ENCODE measurements around the gene IQCN. TPM values are rescaled to one million over a fixed set of nuclear protein-coding genes. Genes with fewer than 3 reads are reported as not detected.
A peak's percentile ranks its signal among the peaks of the same experiment; 100 is the strongest.

Gene IQCN
- total and polyA plus RNA-seq, 10 of the 15 experiments (the other 5 are each of a cell fraction or from before 2014, with no cell fraction given): 0.01 to 0.54 (median 0.23) TPM; not detected in 3

Small RNAs within 50 kb of the gene (microRNA-seq; reads per million reads assigned to microRNA genes)
- gene MIR3188: 10.0 reads per million, percentile 44 among the genes with 10 or more reads in this experiment

Small RNAs within 50 kb of the gene (small RNA-seq; reads per million reads assigned to genes)
- gene MIR3188: 0.90 reads per million, percentile 28 among the genes with 10 or more reads in this experiment
- gene RPL39P38: not detected

Other genes starting within 250 kb of the IQCN start
Only the 7 nearest of the 15 such genes appear.
- gene IFI30, start 100.6 kb downstream of the IQCN start, total RNA-seq (2014; rRNA removed): 747 and 845 TPM in 2 replicates
- 221 and 225 TPM in 2 replicates for gene IFI30, start 100.6 kb downstream of the IQCN start, total RNA-seq (2014; rRNA removed; fragmentation: Illumina TruSeq; extraction: Trizol)
- 301 and 314 TPM in 2 replicates for gene IFI30, start 100.6 kb downstream of the IQCN start, total RNA-seq (2021)
- 232 and 365 TPM in 2 replicates for gene IFI30, start 100.6 kb downstream of the IQCN start, polyA plus RNA-seq (2011; rRNA removed)
- gene IFI30, start 100.6 kb downstream of the IQCN start, polyA plus RNA-seq (2014; fragmentation: Illumina TruSeq; extraction: Trizol): 147 and 257 TPM in 2 replicates
- gene IFI30, start 100.6 kb downstream of the IQCN start, polyA plus RNA-seq (2014; fragmentation: Nextera tagmentation; extraction: Ambion mirVana): 1,000 to 10,000 TPM; 1,054 to 1,112 TPM
- gene IFI30, start 100.6 kb downstream of the IQCN start, polyA plus RNA-seq (2014; rRNA removed): 492 and 678 TPM in 2 replicates
- gene IFI30, start 100.6 kb downstream of the IQCN start, polyA plus RNA-seq (2016; fragmentation: Nextera tagmentation; extraction: Ambion mirVana): 100 to 1,000 TPM; 445 to 456 TPM
- 26.7 and 32.0 TPM in 2 replicates for gene MPV17L2, start 81.2 kb downstream of the IQCN start, total RNA-seq (2014; rRNA removed)
- gene MPV17L2, start 81.2 kb downstream of the IQCN start, total RNA-seq (2014; rRNA removed; fragmentation: Illumina TruSeq; extraction: Trizol): 13.6 and 15.4 TPM in 2 replicates
- 17.9 and 19.9 TPM in 2 replicates for gene MPV17L2, start 81.2 kb downstream of the IQCN start, total RNA-seq (2021)
- gene MPV17L2, start 81.2 kb downstream of the IQCN start, polyA plus RNA-seq (2011; rRNA removed): 7.1 and 17.1 TPM in 2 replicates
- 10.4 and 25.9 TPM in 2 replicates for gene MPV17L2, start 81.2 kb downstream of the IQCN start, polyA plus RNA-seq (2014; fragmentation: Illumina TruSeq; extraction: Trizol)
- gene MPV17L2, start 81.2 kb downstream of the IQCN start, polyA plus RNA-seq (2014; fragmentation: Nextera tagmentation; extraction: Ambion mirVana): 1 to 10 TPM; 5.1 to 7.7 TPM
- 39.4 and 44.5 TPM in 2 replicates for gene MPV17L2, start 81.2 kb downstream of the IQCN start, polyA plus RNA-seq (2014; rRNA removed)
- gene MPV17L2, start 81.2 kb downstream of the IQCN start, polyA plus RNA-seq (2016; fragmentation: Nextera tagmentation; extraction: Ambion mirVana): 10 to 100 TPM; 46.2 to 57.2 TPM
- gene RAB3A, start 70.4 kb downstream of the IQCN start, total RNA-seq (2014; rRNA removed): 0.98 and 1.2 TPM in 2 replicates
- 0.51 and 0.67 TPM in 2 replicates for gene RAB3A, start 70.4 kb downstream of the IQCN start, total RNA-seq (2014; rRNA removed; fragmentation: Illumina TruSeq; extraction: Trizol)
- gene RAB3A, start 70.4 kb downstream of the IQCN start, total RNA-seq (2021): 2.9 and 3.5 TPM in 2 replicates
- 1.3 and 2.8 TPM in 2 replicates for gene RAB3A, start 70.4 kb downstream of the IQCN start, polyA plus RNA-seq (2011; rRNA removed)
- 0.54 and 1.1 TPM in 2 replicates for gene RAB3A, start 70.4 kb downstream of the IQCN start, polyA plus RNA-seq (2014; fragmentation: Illumina TruSeq; extraction: Trizol)
- gene RAB3A, start 70.4 kb downstream of the IQCN start, polyA plus RNA-seq (2014; fragmentation: Nextera tagmentation; extraction: Ambion mirVana): under 1 TPM in 1 of 2 experiments, not detected in 1; 0.07 TPM
- 1.0 and 2.5 TPM in 2 replicates for gene RAB3A, start 70.4 kb downstream of the IQCN start, polyA plus RNA-seq (2014; rRNA removed)
- 1 to 10 TPM; 1.6 to 2.0 TPM for gene RAB3A, start 70.4 kb downstream of the IQCN start, polyA plus RNA-seq (2016; fragmentation: Nextera tagmentation; extraction: Ambion mirVana)
- 0.28 and 1.1 TPM in 2 replicates for gene PDE4C, start 48.0 kb downstream of the IQCN start, total RNA-seq (2014; rRNA removed)
- 0.14 and 0.40 TPM in 2 replicates for gene PDE4C, start 48.0 kb downstream of the IQCN start, total RNA-seq (2014; rRNA removed; fragmentation: Illumina TruSeq; extraction: Trizol)
- 0.27 and 0.67 TPM in 2 replicates for gene PDE4C, start 48.0 kb downstream of the IQCN start, total RNA-seq (2021)
- gene PDE4C, start 48.0 kb downstream of the IQCN start, polyA plus RNA-seq (2011; rRNA removed): 0.19 and 0.43 TPM in 2 replicates
- 0.15 TPM in 1 of 2 replicates, not detected in the other for gene PDE4C, start 48.0 kb downstream of the IQCN start, polyA plus RNA-seq (2014; fragmentation: Illumina TruSeq; extraction: Trizol)
- under 1 TPM; 0.08 to 0.13 TPM for gene PDE4C, start 48.0 kb downstream of the IQCN start, polyA plus RNA-seq (2014; fragmentation: Nextera tagmentation; extraction: Ambion mirVana)
- 0.27 and 0.73 TPM in 2 replicates for gene PDE4C, start 48.0 kb downstream of the IQCN start, polyA plus RNA-seq (2014; rRNA removed)
- gene PDE4C, start 48.0 kb downstream of the IQCN start, polyA plus RNA-seq (2016; fragmentation: Nextera tagmentation; extraction: Ambion mirVana): under 1 TPM; 0.13 to 0.47 TPM
- gene JUND, start 7.2 kb upstream of the IQCN start, total RNA-seq (2014; rRNA removed): 91.3 and 116 TPM in 2 replicates
- 16.9 and 19.1 TPM in 2 replicates for gene JUND, start 7.2 kb upstream of the IQCN start, total RNA-seq (2014; rRNA removed; fragmentation: Illumina TruSeq; extraction: Trizol)
- gene JUND, start 7.2 kb upstream of the IQCN start, total RNA-seq (2021): 164 and 176 TPM in 2 replicates
- gene JUND, start 7.2 kb upstream of the IQCN start, polyA plus RNA-seq (2011; rRNA removed): 9.2 and 18.6 TPM in 2 replicates
- 20.3 and 26.8 TPM in 2 replicates for gene JUND, start 7.2 kb upstream of the IQCN start, polyA plus RNA-seq (2014; fragmentation: Illumina TruSeq; extraction: Trizol)
- 10 to 100 TPM; 11.2 to 16.0 TPM for gene JUND, start 7.2 kb upstream of the IQCN start, polyA plus RNA-seq (2014; fragmentation: Nextera tagmentation; extraction: Ambion mirVana)
- gene JUND, start 7.2 kb upstream of the IQCN start, polyA plus RNA-seq (2014; rRNA removed): 148 and 166 TPM in 2 replicates
- 1 to 10 TPM; 7.4 to 9.1 TPM for gene JUND, start 7.2 kb upstream of the IQCN start, polyA plus RNA-seq (2016; fragmentation: Nextera tagmentation; extraction: Ambion mirVana)
- 430 and 457 TPM in 2 replicates for gene LSM4, start 48.6 kb upstream of the IQCN start, total RNA-seq (2014; rRNA removed)
- gene LSM4, start 48.6 kb upstream of the IQCN start, total RNA-seq (2014; rRNA removed; fragmentation: Illumina TruSeq; extraction: Trizol): 163 and 186 TPM in 2 replicates
- gene LSM4, start 48.6 kb upstream of the IQCN start, total RNA-seq (2021): 248 and 251 TPM in 2 replicates
- gene LSM4, start 48.6 kb upstream of the IQCN start, polyA plus RNA-seq (2011; rRNA removed): 95.6 and 140 TPM in 2 replicates
- 59.2 and 86.6 TPM in 2 replicates for gene LSM4, start 48.6 kb upstream of the IQCN start, polyA plus RNA-seq (2014; fragmentation: Illumina TruSeq; extraction: Trizol)
- gene LSM4, start 48.6 kb upstream of the IQCN start, polyA plus RNA-seq (2014; fragmentation: Nextera tagmentation; extraction: Ambion mirVana): 10 to 100 TPM; 12.6 to 38.2 TPM
- 439 and 477 TPM in 2 replicates for gene LSM4, start 48.6 kb upstream of the IQCN start, polyA plus RNA-seq (2014; rRNA removed)
- gene LSM4, start 48.6 kb upstream of the IQCN start, polyA plus RNA-seq (2016; fragmentation: Nextera tagmentation; extraction: Ambion mirVana): 100 to 1,000 TPM; 628 to 652 TPM
- 14.6 and 15.5 TPM in 2 replicates for gene PGPEP1, start 66.1 kb upstream of the IQCN start, total RNA-seq (2014; rRNA removed)
- gene PGPEP1, start 66.1 kb upstream of the IQCN start, total RNA-seq (2014; rRNA removed; fragmentation: Illumina TruSeq; extraction: Trizol): 22.8 and 25.1 TPM in 2 replicates
- 37.9 and 39.4 TPM in 2 replicates for gene PGPEP1, start 66.1 kb upstream of the IQCN start, total RNA-seq (2021)
- 21.4 and 33.7 TPM in 2 replicates for gene PGPEP1, start 66.1 kb upstream of the IQCN start, polyA plus RNA-seq (2011; rRNA removed)
- 11.3 and 14.4 TPM in 2 replicates for gene PGPEP1, start 66.1 kb upstream of the IQCN start, polyA plus RNA-seq (2014; fragmentation: Illumina TruSeq; extraction: Trizol)
- 10 to 100 TPM; 13.8 to 13.9 TPM for gene PGPEP1, start 66.1 kb upstream of the IQCN start, polyA plus RNA-seq (2014; fragmentation: Nextera tagmentation; extraction: Ambion mirVana)
- gene PGPEP1, start 66.1 kb upstream of the IQCN start, polyA plus RNA-seq (2014; rRNA removed): 18.2 and 20.7 TPM in 2 replicates
- 10 to 100 TPM; 15.9 to 20.5 TPM for gene PGPEP1, start 66.1 kb upstream of the IQCN start, polyA plus RNA-seq (2016; fragmentation: Nextera tagmentation; extraction: Ambion mirVana)